Measurements from ENCODE around the gene CIRBP. TPM values are rescaled to one million over a fixed set of nuclear protein-coding genes. Genes with fewer than 3 reads are reported as not detected.

The CIRBP gene
- total RNA-seq, 2 donors from 2014 or later, result 282 to 301 TPM

DNA sequence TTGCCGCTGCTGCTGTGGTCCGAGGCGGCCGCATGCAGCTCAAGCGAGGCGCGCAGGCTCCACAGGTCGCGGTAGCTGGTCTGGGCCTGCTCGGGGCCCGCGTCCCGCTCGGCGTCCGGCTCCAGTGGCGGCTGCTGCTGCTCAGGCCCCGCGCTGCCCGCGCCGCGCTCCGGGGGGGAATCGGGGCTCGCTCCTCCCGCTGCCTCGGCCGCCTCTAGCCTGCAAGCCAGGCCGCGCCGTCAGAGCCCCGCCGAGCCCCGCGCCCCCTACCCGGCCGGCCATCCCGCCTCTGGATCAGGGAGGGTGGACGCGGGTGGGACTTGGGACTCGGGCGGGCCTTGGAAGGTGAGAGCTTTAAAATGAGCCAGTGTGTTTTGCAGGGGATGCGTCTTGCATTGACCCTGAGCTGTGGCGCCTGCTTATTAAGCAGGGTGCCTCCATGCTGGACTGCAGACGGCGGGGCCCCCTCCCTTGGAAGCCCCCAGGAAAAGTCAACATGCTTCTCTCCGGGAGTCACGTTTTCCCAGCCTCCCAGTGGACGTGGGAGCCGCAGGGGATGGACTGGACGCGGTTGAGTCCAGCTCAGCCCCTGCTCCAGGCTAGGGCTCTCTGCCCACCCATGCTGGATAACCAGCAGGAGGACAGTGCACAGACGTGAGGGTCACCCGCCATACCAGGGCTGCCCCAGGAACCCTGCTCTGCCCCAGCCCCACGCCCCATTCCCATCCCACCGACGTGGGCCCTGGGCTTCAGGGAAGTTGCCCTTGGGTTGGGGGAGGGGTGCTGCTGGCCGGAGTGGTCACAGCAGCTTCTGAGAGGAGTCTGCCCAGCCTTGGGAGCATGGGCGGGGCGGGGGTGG lies 39.0 kb upstream of the CIRBP start:
- Mint-ChIP-seq H3K27ac (no peak overlapping the region), H3K4me1 (no peaks in the 10 kb centered on the region), H3K4me3 (no peak overlapping the region), H3K9me3 (no peaks in the 10 kb centered on the region), H3K36me3 (ENCODE audit: low read depth) (peaks cover 20% of the 10 kb centered on the region), H3K27me3 (ENCODE audit: insufficient read depth) (no peaks in the 10 kb centered on the region)
- H3K27ac ChIP-seq (ENCODE audit: low read depth, low read length), result no peak overlapping the region
- 96 to 97% methylated on average over 29 to 61 of the region's 61 CpGs for WGBS, 2 experiments (ENCODE audit: insufficient coverage in 1 of 2, insufficient read length in 1 of 2)
- H3K27me3 ChIP-seq (ENCODE audit: control insufficient read depth, insufficient read depth, low read length, poor library complexity, severe bottlenecking), result no peaks in the 10 kb centered on the region
- no peaks in the 10 kb centered on the region for H3K9me3 ChIP-seq (ENCODE audit: control insufficient read depth, low read length)
- DNase-seq, result no peak
- H3K4me1 ChIP-seq (ENCODE audit: control insufficient read depth, insufficient read depth, low read length), result no peaks in the 10 kb centered on the region
- no peak for TF ChIP-seq CTCF (conservative IDR thresholded peaks at IDR 0.05)
- H3K36me3 ChIP-seq (ENCODE audit: control insufficient read depth, insufficient read depth, low read length), result peaks cover 7% of the 10 kb centered on the region
- no peak overlapping the region for H3K4me3 ChIP-seq (ENCODE audit: low read length)
- no peak overlapping the region for H3K9ac ChIP-seq (ENCODE audit: extremely low read depth, low read length, poor library complexity, severe bottlenecking)

DNA sequence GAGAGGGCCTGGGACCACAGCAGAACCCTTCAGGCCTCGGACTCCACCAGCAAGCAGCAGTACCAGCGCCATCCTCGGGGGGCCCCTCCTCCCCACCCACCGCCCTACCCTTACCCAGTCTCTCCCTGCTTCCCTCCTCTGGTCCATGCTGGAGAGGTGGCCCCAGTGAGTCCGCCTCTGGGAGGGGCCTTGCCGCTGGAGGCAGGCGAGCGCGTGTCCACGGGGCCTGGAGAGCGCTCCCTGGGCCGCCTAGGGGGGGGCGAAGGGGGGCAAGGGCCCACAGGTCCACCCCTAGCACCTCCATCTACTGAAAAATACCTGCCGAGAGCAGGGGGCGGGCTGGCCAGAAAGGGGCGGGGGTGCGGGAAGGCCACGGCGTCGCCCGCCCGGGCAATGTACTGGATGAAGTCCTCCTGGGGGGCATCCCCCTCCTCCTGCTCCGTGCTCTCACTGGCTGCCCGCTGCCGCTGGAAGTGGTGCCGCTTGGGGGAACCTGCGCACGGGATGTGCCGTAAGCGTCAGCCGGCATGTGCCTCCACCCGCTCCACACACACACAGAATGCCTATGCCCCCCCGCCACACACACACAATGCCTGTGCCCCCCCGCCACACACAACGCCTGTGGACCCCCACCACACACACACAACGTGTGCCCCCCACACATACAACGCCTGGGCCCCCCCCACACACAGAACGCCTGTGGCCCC lies 38.2 kb upstream of the CIRBP start:
- 90 to 93% methylated on average over 23 to 32 of the region's 38 CpGs for WGBS, 2 experiments (ENCODE audit: insufficient coverage in 1 of 2, insufficient read length in 1 of 2)
- Histone ChIP-seq H3K27me3 (ENCODE audit: control insufficient read depth, insufficient read depth, low read length, poor library complexity, severe bottlenecking) (no peaks in the 10 kb centered on the region), H3K27ac (ENCODE audit: low read depth, low read length) (no peak overlapping the region), H3K4me3 (ENCODE audit: low read length) (no peak overlapping the region), H3K9ac (ENCODE audit: extremely low read depth, low read length, poor library complexity, severe bottlenecking) (no peak overlapping the region), H3K9me3 (ENCODE audit: control insufficient read depth, low read length) (no peaks in the 10 kb centered on the region), H3K36me3 (ENCODE audit: control insufficient read depth, insufficient read depth, low read length) (peaks cover 10% of the 10 kb centered on the region), H3K4me1 (ENCODE audit: control insufficient read depth, insufficient read depth, low read length) (no peaks in the 10 kb centered on the region)
- TF ChIP-seq CTCF (conservative IDR thresholded peaks at IDR 0.05), result peak; percentile 40
- no peak overlapping the region for H3K27ac Mint-ChIP-seq
- peaks cover 20% of the 10 kb centered on the region for H3K36me3 Mint-ChIP-seq (ENCODE audit: low read depth)
- DNase-seq, result peak; percentile 81
- H3K27me3 Mint-ChIP-seq (ENCODE audit: insufficient read depth), result no peaks in the 10 kb centered on the region
- no peak overlapping the region for H3K4me3 Mint-ChIP-seq
- no peaks in the 10 kb centered on the region for H3K9me3 Mint-ChIP-seq
- no peaks in the 10 kb centered on the region for H3K4me1 Mint-ChIP-seq

- H3K9me3 ChIP-seq (ENCODE audit: control insufficient read depth, low read length), result no peaks in the 10 kb centered on the region
- no peak overlapping the region for H3K9ac ChIP-seq (ENCODE audit: extremely low read depth, low read length, poor library complexity, severe bottlenecking)
- Mint-ChIP-seq H3K27ac (peak overlapping the region; percentile 61), H3K27me3 (ENCODE audit: insufficient read depth) (no peaks in the 10 kb centered on the region), H3K9me3 (no peaks in the 10 kb centered on the region), H3K36me3 (ENCODE audit: low read depth) (peaks cover 20% of the 10 kb centered on the region), H3K4me3 (no peak overlapping the region), H3K4me1 (no peaks in the 10 kb centered on the region)
- TF ChIP-seq CTCF (conservative IDR thresholded peaks at IDR 0.05), result no peak
- no peak overlapping the region for H3K4me3 ChIP-seq (ENCODE audit: low read length)
- H3K27ac ChIP-seq (ENCODE audit: low read depth, low read length), result peak overlapping the region; percentile 44
- WGBS, 2 experiments (ENCODE audit: insufficient coverage in 1 of 2, insufficient read length in 1 of 2), result 92 to 96% methylated on average over 9 to 15 of the region's 15 CpGs
- H3K36me3 ChIP-seq (ENCODE audit: control insufficient read depth, insufficient read depth, low read length), result peaks cover 10% of the 10 kb centered on the region
- DNase-seq, result no peak
- H3K27me3 ChIP-seq (ENCODE audit: control insufficient read depth, insufficient read depth, low read length, poor library complexity, severe bottlenecking), result no peaks in the 10 kb centered on the region
- no peaks in the 10 kb centered on the region for H3K4me1 ChIP-seq (ENCODE audit: control insufficient read depth, insufficient read depth, low read length)
These were observed 37.1 kb upstream of the CIRBP start for GRCh38 chr19:1231729-1232637.

Data from endodermal cell (in vitro differentiated cells).